ENCODE measurements around the gene DAB1. TPM values are rescaled to one million over a fixed set of nuclear protein-coding genes. Genes with fewer than 3 reads are reported as not detected.

The DAB1 gene
- total RNA-seq, 2 experiments from 2014 or later = 0.52 to 0.61 TPM

DNA sequence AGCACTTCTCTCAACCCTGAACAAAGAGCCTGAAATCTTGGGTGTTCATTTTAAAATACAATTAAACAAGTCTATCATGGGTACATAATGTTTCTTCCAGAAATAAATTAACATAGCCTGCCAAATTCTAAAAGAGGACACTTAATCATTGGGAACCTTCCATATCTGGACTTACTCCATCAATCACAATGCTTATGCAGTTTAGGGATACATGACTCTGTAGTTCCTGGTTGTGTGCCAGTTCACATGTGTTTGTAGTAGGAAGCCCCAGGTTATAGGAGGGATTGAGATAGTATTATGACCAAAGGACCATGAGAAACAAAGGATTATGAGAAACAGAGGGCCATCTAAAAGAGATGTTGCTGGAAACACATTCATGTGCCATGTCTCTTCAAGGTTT lies 19.1 kb upstream of the DAB1 start:
- POLR2A ChIA-PET = no interaction called here
- intact Hi-C loops (cut with DNase I, micrococcal nuclease) = no loop called here
- H3K27ac Mint-ChIP-seq = no peak overlapping the region

DNA sequence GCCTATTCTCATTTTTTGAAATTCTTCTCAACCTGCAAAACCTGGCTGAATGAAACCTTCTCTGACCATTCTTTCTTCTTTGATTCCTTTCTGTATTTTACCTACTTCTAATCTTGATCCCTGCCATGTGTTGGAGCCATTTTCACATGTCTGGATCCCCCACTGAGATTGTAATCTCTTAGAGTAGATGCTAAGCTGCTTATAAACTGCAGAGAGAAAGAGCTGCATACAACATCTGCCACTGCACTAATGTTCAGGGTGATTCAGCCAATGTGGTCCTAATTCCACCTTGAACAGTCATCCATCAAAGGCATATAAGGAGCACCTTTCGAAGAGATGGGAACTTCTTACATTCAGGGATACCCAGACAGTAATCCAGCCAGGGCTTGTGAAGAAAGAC lies 16.2 kb upstream of the DAB1 start:
- Mint-ChIP-seq H3K27me3 (peaks cover 17% of the 10 kb centered on the region), H3K9me3 (no peaks in the 10 kb centered on the region), H3K4me1 (ENCODE audit: low read depth) (no peaks in the 10 kb centered on the region), H3K36me3 (ENCODE audit: low read depth) (no peaks in the 10 kb centered on the region), H3K4me3 (no peak overlapping the region), H3K27ac (no peak overlapping the region)
- Histone ChIP-seq H3K36me3 (ENCODE audit: insufficient read depth, low read length) (no peaks in the 10 kb centered on the region), H3K4me3 (ENCODE audit: low read length) (no peak overlapping the region), H3K27ac (ENCODE audit: low read depth in 1 of 2, low read length in 2 of 2) (no peak overlapping the region), H3K9me3 (ENCODE audit: control insufficient read depth in 1 of 2, insufficient read depth in 1 of 2, low read length in 2 of 2) (no peaks in the 10 kb centered on the region), H3K27me3 (ENCODE audit: control insufficient read depth in 1 of 2, insufficient read depth in 2 of 2, low read length in 2 of 2) (no peaks in the 10 kb centered on the region), H3K4me1 (ENCODE audit: insufficient read depth, low read length) (no peaks in the 10 kb centered on the region)
- DNase-seq (no peak), ATAC-seq (ENCODE audit: poor library complexity) (no peak)
- TF ChIP-seq, protein P1, sequence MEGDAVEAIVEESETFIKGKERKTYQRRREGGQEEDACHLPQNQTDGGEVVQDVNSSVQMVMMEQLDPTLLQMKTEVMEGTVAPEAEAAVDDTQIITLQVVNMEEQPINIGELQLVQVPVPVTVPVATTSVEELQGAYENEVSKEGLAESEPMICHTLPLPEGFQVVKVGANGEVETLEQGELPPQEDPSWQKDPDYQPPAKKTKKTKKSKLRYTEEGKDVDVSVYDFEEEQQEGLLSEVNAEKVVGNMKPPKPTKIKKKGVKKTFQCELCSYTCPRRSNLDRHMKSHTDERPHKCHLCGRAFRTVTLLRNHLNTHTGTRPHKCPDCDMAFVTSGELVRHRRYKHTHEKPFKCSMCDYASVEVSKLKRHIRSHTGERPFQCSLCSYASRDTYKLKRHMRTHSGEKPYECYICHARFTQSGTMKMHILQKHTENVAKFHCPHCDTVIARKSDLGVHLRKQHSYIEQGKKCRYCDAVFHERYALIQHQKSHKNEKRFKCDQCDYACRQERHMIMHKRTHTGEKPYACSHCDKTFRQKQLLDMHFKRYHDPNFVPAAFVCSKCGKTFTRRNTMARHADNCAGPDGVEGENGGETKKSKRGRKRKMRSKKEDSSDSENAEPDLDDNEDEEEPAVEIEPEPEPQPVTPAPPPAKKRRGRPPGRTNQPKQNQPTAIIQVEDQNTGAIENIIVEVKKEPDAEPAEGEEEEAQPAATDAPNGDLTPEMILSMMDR (IDR thresholded peaks at IDR 0.05) = no peak
- intact Hi-C loops (cut with DNase I, micrococcal nuclease) = no loop called here
- ChIA-PET POLR2A (no interaction called here), CTCF (no interaction called here)

More for the DNA sequence above, 19.1 kb upstream of the DAB1 start:
- no peak for DNase-seq
- CTCF ChIA-PET = no interaction called here
- H3K9me3 Mint-ChIP-seq = peaks cover 2% of the 10 kb centered on the region
- Histone ChIP-seq H3K36me3 (ENCODE audit: insufficient read depth, low read length) (no peaks in the 10 kb centered on the region), H3K27me3 (ENCODE audit: control insufficient read depth in 1 of 2, insufficient read depth in 2 of 2, low read length in 2 of 2) (no peaks in the 10 kb centered on the region), H3K9me3 (ENCODE audit: control insufficient read depth in 1 of 2, insufficient read depth in 1 of 2, low read length in 2 of 2) (no peaks in the 10 kb centered on the region), H3K4me3 (ENCODE audit: low read length) (no peak overlapping the region), H3K4me1 (ENCODE audit: insufficient read depth, low read length) (no peaks in the 10 kb centered on the region), H3K27ac (ENCODE audit: low read depth in 1 of 2, low read length in 2 of 2) (no peak overlapping the region)
- no peaks in the 10 kb centered on the region for H3K36me3 Mint-ChIP-seq (ENCODE audit: low read depth)
- H3K4me1 Mint-ChIP-seq (ENCODE audit: low read depth) = no peaks in the 10 kb centered on the region
- ATAC-seq (ENCODE audit: poor library complexity) = no peak
- H3K4me3 Mint-ChIP-seq = no peak overlapping the region
- TF ChIP-seq, protein P1 (IDR thresholded peaks at IDR 0.05) = no peak
- H3K27me3 Mint-ChIP-seq = peaks cover 23% of the 10 kb centered on the region

DNA sequence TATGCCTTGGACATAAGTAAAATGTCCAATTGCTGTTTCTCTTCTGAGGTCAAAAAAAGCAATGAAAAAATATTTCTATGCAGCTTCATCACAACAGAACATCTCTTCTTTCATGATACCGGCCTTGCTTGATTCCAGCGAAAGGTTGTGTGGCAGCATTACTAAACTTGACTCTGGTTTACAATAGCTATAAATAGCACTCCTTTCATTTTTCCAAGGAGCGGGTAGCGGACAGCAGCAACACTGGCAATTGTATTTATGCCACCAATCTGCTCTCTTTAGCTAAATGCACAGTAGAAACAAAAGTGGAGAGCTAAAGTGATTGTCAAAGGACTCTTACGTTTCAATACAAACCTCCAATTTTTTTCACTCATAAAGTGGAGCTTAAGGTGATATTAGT lies 7.5 kb upstream of the DAB1 start:
- Mint-ChIP-seq H3K4me1 (ENCODE audit: low read depth) (no peaks in the 10 kb centered on the region), H3K36me3 (ENCODE audit: low read depth) (no peaks in the 10 kb centered on the region), H3K27ac (no peak overlapping the region), H3K9me3 (peaks cover 5% of the 10 kb centered on the region), H3K4me3 (no peak overlapping the region), H3K27me3 (peaks cover 21% of the 10 kb centered on the region)
- POLR2A ChIA-PET = no interaction called here
- CTCF ChIA-PET = no interaction called here
- no peaks in the 10 kb centered on the region for H3K27me3 ChIP-seq (ENCODE audit: control insufficient read depth in 1 of 2, insufficient read depth in 2 of 2, low read length in 2 of 2)
- H3K27ac ChIP-seq (ENCODE audit: low read depth in 1 of 2, low read length in 2 of 2) = no peak overlapping the region
- no peaks in the 10 kb centered on the region for H3K36me3 ChIP-seq (ENCODE audit: insufficient read depth, low read length)
- intact Hi-C loops (cut with DNase I, micrococcal nuclease) = no loop called here
- TF ChIP-seq, protein P1 (IDR thresholded peaks at IDR 0.05) = no peak
- no peak for DNase-seq
- ATAC-seq (ENCODE audit: poor library complexity) = no peak
- no peak overlapping the region for H3K4me3 ChIP-seq (ENCODE audit: low read length)
- no peaks in the 10 kb centered on the region for H3K4me1 ChIP-seq (ENCODE audit: insufficient read depth, low read length)
- H3K9me3 ChIP-seq (ENCODE audit: control insufficient read depth in 1 of 2, insufficient read depth in 1 of 2, low read length in 2 of 2) = peaks cover 0 to 4% of the 10 kb centered on the region in 2 experiments

Measured in CD4-positive, alpha-beta T cell (primary cell).